Measurements from ENCODE around the gene IGHMBP2. TPM values are rescaled to one million over a fixed set of nuclear protein-coding genes. Genes with fewer than 3 reads are reported as not detected.
A peak's percentile ranks its signal among the peaks of the same experiment; 100 is the strongest.
"Not testable (repeated sequence)": the region's sequence is repeated elsewhere in the genome, so short reads cannot be mapped to it uniquely, and the experiment has no call there.

IGHMBP2 gene
- total and polyA plus RNA-seq, 5 donors from 2014 or later = 5.4 to 47.5 (median 7.3) TPM

DNA sequence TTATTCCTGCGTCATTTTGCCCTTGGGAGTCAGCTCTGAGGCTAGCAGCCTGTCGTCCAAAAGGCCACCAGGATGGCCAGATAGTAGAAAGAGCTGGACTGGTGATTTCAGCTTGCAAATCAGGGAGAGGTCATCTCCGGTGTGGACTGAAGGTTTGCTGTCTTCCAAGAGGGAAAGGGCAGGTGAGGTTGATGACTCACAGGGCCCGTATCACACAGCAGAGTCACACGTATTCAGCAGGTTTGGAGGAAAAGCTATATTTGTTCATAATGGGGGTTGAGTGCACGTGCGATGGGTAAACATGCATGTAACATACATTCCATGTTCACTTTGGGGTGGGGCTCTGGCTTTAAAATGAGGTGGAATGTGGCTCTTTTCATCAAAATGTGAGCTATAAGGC, 25.7 kb upstream of the IGHMBP2 start:
- no peaks in the 10 kb centered on the region for H3K9me3 Mint-ChIP-seq
- peaks cover 9% of the 10 kb centered on the region for H3K36me3 Mint-ChIP-seq
- H3K4me3 ChIP-seq (ENCODE audit: low read depth, low read length) = no peak overlapping the region
- H3K4me1 Mint-ChIP-seq = peaks cover 0 to 3% (median 0%) of the 10 kb centered on the region in 4 donors
- no peaks in the 10 kb centered on the region for H3K27me3 ChIP-seq (ENCODE audit: control insufficient read depth, insufficient read depth, low read length)
- H3K27ac ChIP-seq (ENCODE audit: insufficient read depth, low read length, poor library complexity, severe bottlenecking) = no peak overlapping the region
- no peaks in the 10 kb centered on the region for H3K4me1 ChIP-seq (ENCODE audit: control insufficient read depth, insufficient read depth, low read length, poor library complexity, severe bottlenecking)
- ATAC-seq (ENCODE audit: low read depth in 2 of 2) = no peak
- no peaks in the 10 kb centered on the region for H3K27me3 Mint-ChIP-seq
- no peak overlapping the region for H3K4me3 Mint-ChIP-seq
- H3K36me3 ChIP-seq (ENCODE audit: control insufficient read depth, insufficient read depth, low read length) = no peaks in the 10 kb centered on the region
- DNase-seq = no peak
- H3K27ac Mint-ChIP-seq = peak overlapping the region in 1 of 3 donors; percentile 66
- no peaks in the 10 kb centered on the region for H3K9me3 ChIP-seq (ENCODE audit: control insufficient read depth in 2 of 2, low read length in 2 of 2)

DNA sequence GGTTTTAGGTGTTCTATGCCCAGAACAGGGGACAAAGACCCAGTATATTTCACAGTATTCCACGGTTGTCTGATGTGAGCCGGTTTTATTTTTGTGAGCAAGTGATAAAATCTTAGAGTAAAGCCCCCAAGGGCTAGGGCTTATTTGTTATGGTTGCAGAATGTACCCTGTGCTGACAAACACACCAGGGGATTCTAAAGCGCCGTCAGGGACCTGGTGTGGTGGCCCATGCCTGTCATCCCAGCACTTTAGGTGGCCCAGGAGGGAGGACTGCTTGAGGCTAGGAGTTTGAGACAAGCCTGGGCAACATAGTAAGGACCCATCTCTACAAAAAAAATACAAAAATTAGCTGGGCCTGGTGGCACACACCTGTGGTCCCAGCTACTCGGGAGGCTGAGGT, 22.8 kb upstream of the IGHMBP2 start:
- Mint-ChIP-seq H3K4me1 (peaks cover 0 to 5% (median 0%) of the 10 kb centered on the region in 4 donors), H3K9me3 (no peaks in the 10 kb centered on the region), H3K4me3 (no peak overlapping the region), H3K36me3 (peaks cover 16% of the 10 kb centered on the region), H3K27ac (no peak overlapping the region), H3K27me3 (no peaks in the 10 kb centered on the region)
- no peaks in the 10 kb centered on the region for H3K9me3 ChIP-seq (ENCODE audit: control insufficient read depth in 2 of 2, low read length in 2 of 2)
- DNase-seq = no peak
- H3K27ac ChIP-seq (ENCODE audit: insufficient read depth, low read length, poor library complexity, severe bottlenecking) = no peak overlapping the region
- H3K36me3 ChIP-seq (ENCODE audit: control insufficient read depth, insufficient read depth, low read length) = no peaks in the 10 kb centered on the region
- H3K4me3 ChIP-seq (ENCODE audit: low read depth, low read length) = no peak overlapping the region
- H3K27me3 ChIP-seq (ENCODE audit: control insufficient read depth, insufficient read depth, low read length) = no peaks in the 10 kb centered on the region
- ATAC-seq (ENCODE audit: low read depth in 2 of 2) = no peak
- no peaks in the 10 kb centered on the region for H3K4me1 ChIP-seq (ENCODE audit: control insufficient read depth, insufficient read depth, low read length, poor library complexity, severe bottlenecking)

DNA sequence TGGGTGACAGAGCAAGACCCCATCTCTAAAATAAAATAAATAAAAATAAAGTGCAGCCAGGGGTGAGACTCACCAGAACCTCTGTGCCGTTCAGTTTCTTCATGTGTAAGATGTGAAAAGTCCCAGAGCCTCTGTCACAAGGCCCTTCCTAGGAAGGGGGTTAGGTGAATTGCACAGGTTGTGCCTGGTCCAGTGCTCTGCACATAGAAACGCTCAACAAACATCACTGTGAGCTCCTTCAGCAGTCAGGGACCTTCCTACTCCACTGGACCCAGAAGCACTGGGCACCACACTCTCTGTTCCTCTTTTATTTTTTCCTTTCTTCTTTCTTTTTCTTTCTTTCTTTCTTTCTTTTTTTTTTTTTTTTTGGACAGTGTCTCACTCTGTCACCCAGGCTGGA, 22.4 kb upstream of the IGHMBP2 start:
- Histone ChIP-seq H3K4me3 (ENCODE audit: low read depth, low read length) (no peak overlapping the region), H3K36me3 (ENCODE audit: control insufficient read depth, insufficient read depth, low read length) (no peaks in the 10 kb centered on the region), H3K27ac (ENCODE audit: insufficient read depth, low read length, poor library complexity, severe bottlenecking) (no peak overlapping the region), H3K4me1 (ENCODE audit: control insufficient read depth, insufficient read depth, low read length, poor library complexity, severe bottlenecking) (no peaks in the 10 kb centered on the region), H3K27me3 (ENCODE audit: control insufficient read depth, insufficient read depth, low read length) (no peaks in the 10 kb centered on the region), H3K9me3 (ENCODE audit: control insufficient read depth in 2 of 2, low read length in 2 of 2) (no peaks in the 10 kb centered on the region)
- Mint-ChIP-seq H3K9me3 (no peaks in the 10 kb centered on the region), H3K36me3 (peaks cover 16% of the 10 kb centered on the region), H3K27ac (no peak overlapping the region), H3K4me3 (no peak overlapping the region), H3K4me1 (peaks cover 0 to 5% (median 0%) of the 10 kb centered on the region in 4 donors), H3K27me3 (no peaks in the 10 kb centered on the region)
- DNase-seq (no peak), ATAC-seq (ENCODE audit: low read depth in 2 of 2) (no peak)

DNA sequence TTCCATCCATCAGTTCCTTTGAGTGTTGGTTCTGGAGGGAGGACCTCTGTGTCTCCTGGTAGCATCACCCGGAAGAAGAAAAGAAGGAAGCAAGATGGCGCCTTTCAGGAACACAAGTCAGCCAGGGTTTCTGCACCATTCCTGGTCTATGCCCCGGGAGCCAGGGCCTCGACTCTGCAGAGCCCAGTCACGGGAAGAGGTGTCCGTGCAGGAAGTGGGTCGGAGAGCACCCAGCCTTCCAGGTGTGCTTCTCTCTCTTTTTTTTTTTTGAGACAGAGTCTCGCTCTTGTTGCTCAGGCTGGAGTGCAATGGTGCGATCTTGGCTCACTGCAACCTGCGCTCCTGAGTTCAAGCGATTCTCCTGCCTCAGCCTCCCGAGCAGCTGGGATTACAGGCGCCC, 21.3 kb upstream of the IGHMBP2 start:
- DNase-seq (no peak), ATAC-seq (ENCODE audit: low read depth in 2 of 2) (no peak)
- Histone ChIP-seq H3K4me1 (ENCODE audit: control insufficient read depth, insufficient read depth, low read length, poor library complexity, severe bottlenecking) (no peaks in the 10 kb centered on the region), H3K9me3 (ENCODE audit: control insufficient read depth in 2 of 2, low read length in 2 of 2) (no peaks in the 10 kb centered on the region), H3K27me3 (ENCODE audit: control insufficient read depth, insufficient read depth, low read length) (no peaks in the 10 kb centered on the region), H3K27ac (ENCODE audit: insufficient read depth, low read length, poor library complexity, severe bottlenecking) (no peak overlapping the region), H3K36me3 (ENCODE audit: control insufficient read depth, insufficient read depth, low read length) (no peaks in the 10 kb centered on the region), H3K4me3 (ENCODE audit: low read depth, low read length) (no peak overlapping the region)
- H3K4me1 Mint-ChIP-seq = peaks cover 0 to 5% (median 0%) of the 10 kb centered on the region in 4 donors
- no peaks in the 10 kb centered on the region for H3K27me3 Mint-ChIP-seq
- no peaks in the 10 kb centered on the region for H3K9me3 Mint-ChIP-seq
- peaks cover 16% of the 10 kb centered on the region for H3K36me3 Mint-ChIP-seq
- no peak overlapping the region for H3K4me3 Mint-ChIP-seq
- H3K27ac Mint-ChIP-seq = no peak overlapping the region

DNA sequence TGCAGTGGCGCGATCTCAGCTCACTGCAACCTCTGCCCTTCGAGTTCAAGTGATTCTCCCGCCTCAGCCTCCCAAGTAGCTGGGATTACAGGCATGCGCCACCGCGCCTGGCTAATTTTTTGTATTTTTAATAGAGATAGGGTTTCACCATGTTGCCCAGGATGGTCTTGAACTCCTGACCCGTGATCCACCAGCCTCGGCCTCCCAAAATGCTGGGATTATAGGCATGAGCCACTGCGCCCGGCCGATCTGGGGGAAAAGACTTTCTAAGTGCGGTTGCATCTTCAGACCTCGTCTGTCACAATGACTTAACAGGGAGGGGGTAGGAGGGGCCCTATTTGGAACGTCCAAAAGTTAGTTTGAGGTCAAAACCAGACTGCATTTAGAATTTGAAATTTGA, 18.9 kb upstream of the IGHMBP2 start:
- not testable (repeated sequence) for ATAC-seq (ENCODE audit: low read depth in 2 of 2); H3K4me3 ChIP-seq (ENCODE audit: low read depth, low read length); H3K4me1 Mint-ChIP-seq; H3K27me3 Mint-ChIP-seq; H3K27ac ChIP-seq (ENCODE audit: insufficient read depth, low read length, poor library complexity, severe bottlenecking); H3K36me3 ChIP-seq (ENCODE audit: control insufficient read depth, insufficient read depth, low read length); H3K9me3 ChIP-seq (ENCODE audit: control insufficient read depth in 2 of 2, low read length in 2 of 2); H3K9me3 Mint-ChIP-seq; H3K4me1 ChIP-seq (ENCODE audit: control insufficient read depth, insufficient read depth, low read length, poor library complexity, severe bottlenecking); H3K4me3 Mint-ChIP-seq; H3K27me3 ChIP-seq (ENCODE audit: control insufficient read depth, insufficient read depth, low read length); H3K27ac Mint-ChIP-seq; DNase-seq
- peaks cover 14% of the 10 kb centered on the region for H3K36me3 Mint-ChIP-seq

DNA sequence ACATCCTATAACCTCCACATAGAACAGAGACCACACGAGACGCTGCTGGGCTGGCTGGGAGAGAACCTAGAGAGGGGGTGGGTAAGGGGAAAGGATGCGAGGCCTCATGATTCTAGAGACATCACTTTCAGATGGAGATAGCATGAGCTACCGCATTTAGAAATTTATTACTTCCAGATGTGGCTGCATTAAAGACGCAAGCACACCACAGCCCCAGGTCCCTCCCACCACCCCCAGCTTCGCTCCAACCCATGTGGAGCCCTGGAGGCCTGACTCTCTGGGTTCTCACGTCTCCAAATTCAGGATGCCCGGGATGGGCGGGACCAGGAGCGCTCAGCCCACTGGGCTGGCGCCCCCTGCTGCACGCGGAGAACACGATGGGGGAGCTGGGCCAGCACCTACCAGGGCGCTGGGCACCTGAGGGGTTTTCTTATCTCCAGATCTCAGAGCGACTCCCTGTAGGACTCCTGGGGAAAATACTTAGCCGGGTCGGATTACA, 13.7 kb upstream of the IGHMBP2 start:
- Mint-ChIP-seq H3K36me3 (peaks cover 17% of the 10 kb centered on the region), H3K27ac (no peak overlapping the region), H3K27me3 (no peaks in the 10 kb centered on the region), H3K9me3 (no peaks in the 10 kb centered on the region), H3K4me3 (no peak overlapping the region), H3K4me1 (no peaks in the 10 kb centered on the region)
- DNase-seq (no peak), ATAC-seq (ENCODE audit: low read depth in 2 of 2) (no peak)
- Histone ChIP-seq H3K27ac (ENCODE audit: insufficient read depth, low read length, poor library complexity, severe bottlenecking) (no peak overlapping the region), H3K27me3 (ENCODE audit: control insufficient read depth, insufficient read depth, low read length) (no peaks in the 10 kb centered on the region), H3K36me3 (ENCODE audit: control insufficient read depth, insufficient read depth, low read length) (peaks cover 44% of the 10 kb centered on the region), H3K4me1 (ENCODE audit: control insufficient read depth, insufficient read depth, low read length, poor library complexity, severe bottlenecking) (no peaks in the 10 kb centered on the region), H3K9me3 (ENCODE audit: control insufficient read depth in 2 of 2, low read length in 2 of 2) (no peaks in the 10 kb centered on the region), H3K4me3 (ENCODE audit: low read depth, low read length) (no peak overlapping the region)

DNA sequence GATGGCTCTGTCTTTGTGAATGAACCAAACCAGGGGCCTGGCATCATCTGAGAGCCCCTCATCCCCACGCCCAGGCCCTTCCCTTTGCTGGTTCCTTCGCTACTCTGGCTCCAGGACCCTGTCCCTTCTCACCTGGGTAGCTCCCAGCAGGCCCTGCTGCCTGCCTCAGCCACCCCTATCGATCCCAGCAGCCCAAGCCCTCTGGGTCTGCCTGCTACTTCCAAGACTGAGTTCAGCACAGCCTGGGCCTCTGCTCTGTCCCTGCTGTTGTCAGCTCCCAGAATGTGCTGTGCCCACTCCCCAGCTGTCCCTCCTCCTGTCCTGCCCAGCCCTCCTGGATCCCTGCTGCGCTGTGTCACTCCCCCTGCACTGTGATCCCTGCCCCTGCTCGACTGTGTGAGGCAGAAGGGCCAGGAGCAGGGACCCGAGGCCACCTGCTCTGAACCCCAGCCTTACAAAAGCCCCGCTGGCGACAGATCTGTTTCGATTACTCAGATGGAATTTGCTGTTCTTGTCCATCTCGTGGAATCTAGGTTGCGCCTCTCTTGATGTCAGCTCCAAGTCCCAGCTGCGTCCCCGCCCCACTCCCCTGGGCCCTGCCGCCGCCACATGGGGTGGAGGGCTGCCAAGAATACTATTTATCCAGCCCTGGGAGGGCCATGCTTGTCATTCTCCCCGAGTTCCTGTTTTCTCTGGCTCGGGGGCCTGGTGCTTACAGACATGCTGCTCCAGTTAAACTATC, 13.0 kb upstream of the IGHMBP2 start:
- H3K4me3 Mint-ChIP-seq = no peak overlapping the region
- H3K27ac Mint-ChIP-seq = no peak overlapping the region
- H3K9me3 Mint-ChIP-seq = no peaks in the 10 kb centered on the region
- Histone ChIP-seq H3K4me1 (ENCODE audit: control insufficient read depth, insufficient read depth, low read length, poor library complexity, severe bottlenecking) (no peaks in the 10 kb centered on the region), H3K9me3 (ENCODE audit: control insufficient read depth in 2 of 2, low read length in 2 of 2) (no peaks in the 10 kb centered on the region), H3K4me3 (ENCODE audit: low read depth, low read length) (no peak overlapping the region), H3K27ac (ENCODE audit: insufficient read depth, low read length, poor library complexity, severe bottlenecking) (no peak overlapping the region), H3K27me3 (ENCODE audit: control insufficient read depth, insufficient read depth, low read length) (no peaks in the 10 kb centered on the region), H3K36me3 (ENCODE audit: control insufficient read depth, insufficient read depth, low read length) (peaks cover 46% of the 10 kb centered on the region)
- H3K27me3 Mint-ChIP-seq = no peaks in the 10 kb centered on the region
- H3K36me3 Mint-ChIP-seq = peaks cover 17% of the 10 kb centered on the region
- no peak for DNase-seq
- ATAC-seq (ENCODE audit: low read depth in 2 of 2) = no peak
- no peaks in the 10 kb centered on the region for H3K4me1 Mint-ChIP-seq

DNA sequence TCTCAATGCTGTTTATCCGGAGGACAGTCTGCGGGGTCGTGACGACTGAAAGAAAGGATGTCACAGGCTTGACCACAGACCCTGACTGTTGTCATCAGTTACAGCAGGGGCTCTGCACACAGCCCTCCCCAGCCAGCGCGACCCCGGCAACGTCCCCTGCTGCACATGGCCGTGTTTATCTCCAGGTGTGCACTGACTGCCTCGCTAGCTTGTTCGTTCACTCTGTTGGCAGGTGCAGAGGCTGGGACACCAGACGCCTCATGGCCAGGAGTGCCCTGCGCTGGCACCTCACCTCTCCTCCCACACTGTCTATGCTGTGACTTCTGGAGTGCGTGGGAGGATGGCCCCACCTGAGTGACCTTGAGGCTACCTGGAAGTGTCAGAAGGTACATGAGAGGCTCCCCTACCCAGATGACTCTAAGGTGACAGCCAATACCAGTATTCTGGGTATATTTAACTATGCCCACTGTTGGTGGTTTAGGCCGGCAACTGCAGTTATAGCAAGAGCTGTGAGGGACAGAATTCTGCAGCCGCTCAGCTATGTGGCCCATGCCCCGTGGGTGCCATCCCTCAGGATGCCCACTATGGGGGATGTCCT, 12.2 kb upstream of the IGHMBP2 start:
- Mint-ChIP-seq H3K27me3 (no peaks in the 10 kb centered on the region), H3K4me1 (no peaks in the 10 kb centered on the region), H3K4me3 (no peak overlapping the region), H3K36me3 (peaks cover 17% of the 10 kb centered on the region), H3K27ac (no peak overlapping the region), H3K9me3 (no peaks in the 10 kb centered on the region)
- H3K36me3 ChIP-seq (ENCODE audit: control insufficient read depth, insufficient read depth, low read length) = peaks cover 53% of the 10 kb centered on the region
- H3K27me3 ChIP-seq (ENCODE audit: control insufficient read depth, insufficient read depth, low read length) = no peaks in the 10 kb centered on the region
- H3K4me1 ChIP-seq (ENCODE audit: control insufficient read depth, insufficient read depth, low read length, poor library complexity, severe bottlenecking) = no peaks in the 10 kb centered on the region
- H3K27ac ChIP-seq (ENCODE audit: insufficient read depth, low read length, poor library complexity, severe bottlenecking) = no peak overlapping the region
- no peaks in the 10 kb centered on the region for H3K9me3 ChIP-seq (ENCODE audit: control insufficient read depth in 2 of 2, low read length in 2 of 2)
- no peak overlapping the region for H3K4me3 ChIP-seq (ENCODE audit: low read depth, low read length)
- DNase-seq (no peak), ATAC-seq (ENCODE audit: low read depth in 2 of 2) (no peak)

All from CD4-positive, CD25-positive, alpha-beta regulatory T cell (primary cell).